ENCODE results near the gene NYNRIN. TPM values are rescaled to one million over a fixed set of nuclear protein-coding genes. Genes with fewer than 3 reads are reported as not detected.

NYNRIN gene
- total RNA-seq, 1 donor from 2014 or later: 10.4 TPM

DNA sequence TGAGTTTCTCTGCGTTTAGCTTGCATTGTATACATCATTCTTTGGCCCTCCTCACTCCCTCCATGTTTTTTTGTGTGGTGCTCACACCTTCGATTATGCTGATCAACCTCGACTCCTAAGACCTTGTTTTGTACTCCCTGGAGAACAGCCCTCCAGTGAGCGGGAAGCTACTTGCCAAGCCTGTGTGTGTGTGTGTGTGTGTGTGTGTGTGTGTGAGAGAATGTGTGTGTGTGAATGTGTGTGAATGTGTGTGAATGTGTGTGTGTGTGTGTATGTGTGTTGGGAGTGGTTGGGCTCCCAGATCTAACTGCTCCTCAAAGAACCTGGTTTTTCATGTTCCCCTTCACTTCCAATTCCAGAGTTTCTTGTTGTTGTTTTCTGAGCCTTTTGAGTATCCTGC lies 6.0 kb downstream of the NYNRIN start:
- Mint-ChIP-seq H3K36me3 (ENCODE audit: low read depth) (no peaks in the 10 kb centered on the region), H3K9me3 (no peaks in the 10 kb centered on the region), H3K4me3 (no peak overlapping the region), H3K27ac (ENCODE audit: unreplicated experiment) (no peak overlapping the region), H3K4me1 (peaks cover 5% of the 10 kb centered on the region), H3K27me3 (ENCODE audit: low read depth) (no peaks in the 10 kb centered on the region)
- no peak for DNase-seq (ENCODE audit: low read depth, low spot score)
- no peak for TF ChIP-seq CTCF (conservative IDR thresholded peaks at IDR 0.05)

DNA sequence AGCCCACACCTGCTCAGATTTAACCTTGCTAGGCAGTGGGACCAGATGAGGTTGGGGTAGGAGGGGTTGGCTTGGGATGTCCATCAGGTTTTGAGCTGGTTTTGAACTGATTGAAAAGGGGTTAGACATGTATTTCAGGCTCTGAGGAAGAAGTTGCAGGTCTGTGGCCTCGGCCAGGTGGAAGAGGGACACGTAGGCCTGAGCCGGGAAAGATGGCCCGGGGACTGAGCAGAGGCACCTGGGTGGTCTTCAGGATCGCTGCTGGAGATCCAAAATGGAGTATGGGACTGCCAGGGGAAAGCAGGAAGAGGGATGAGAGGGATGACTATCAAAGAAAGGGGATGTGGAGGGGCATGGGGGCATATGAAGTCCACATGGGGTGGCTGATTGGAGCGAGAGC lies 7.6 kb downstream of the NYNRIN start:
- peaks cover 2% of the 10 kb centered on the region for H3K4me1 Mint-ChIP-seq

GRCh38 chr14:24407608-24408325 lies 9.0 kb downstream of the NYNRIN start:
- Mint-ChIP-seq H3K27me3 (ENCODE audit: low read depth) (no peaks in the 10 kb centered on the region), H3K27ac (ENCODE audit: unreplicated experiment) (no peak overlapping the region), H3K36me3 (ENCODE audit: low read depth) (no peaks in the 10 kb centered on the region), H3K4me1 (no peaks in the 10 kb centered on the region), H3K9me3 (no peaks in the 10 kb centered on the region), H3K4me3 (no peak overlapping the region)
- no peak for DNase-seq (ENCODE audit: low read depth, low spot score)
- no peak for TF ChIP-seq CTCF (conservative IDR thresholded peaks at IDR 0.05)

More for the DNA sequence above, 7.6 kb downstream of the NYNRIN start:
- Mint-ChIP-seq H3K36me3 (ENCODE audit: low read depth) (no peaks in the 10 kb centered on the region), H3K4me3 (no peak overlapping the region), H3K27me3 (ENCODE audit: low read depth) (no peaks in the 10 kb centered on the region), H3K9me3 (no peaks in the 10 kb centered on the region), H3K27ac (ENCODE audit: unreplicated experiment) (no peak overlapping the region)
- no peak for DNase-seq (ENCODE audit: low read depth, low spot score)
- no peak for TF ChIP-seq CTCF (conservative IDR thresholded peaks at IDR 0.05)

DNA sequence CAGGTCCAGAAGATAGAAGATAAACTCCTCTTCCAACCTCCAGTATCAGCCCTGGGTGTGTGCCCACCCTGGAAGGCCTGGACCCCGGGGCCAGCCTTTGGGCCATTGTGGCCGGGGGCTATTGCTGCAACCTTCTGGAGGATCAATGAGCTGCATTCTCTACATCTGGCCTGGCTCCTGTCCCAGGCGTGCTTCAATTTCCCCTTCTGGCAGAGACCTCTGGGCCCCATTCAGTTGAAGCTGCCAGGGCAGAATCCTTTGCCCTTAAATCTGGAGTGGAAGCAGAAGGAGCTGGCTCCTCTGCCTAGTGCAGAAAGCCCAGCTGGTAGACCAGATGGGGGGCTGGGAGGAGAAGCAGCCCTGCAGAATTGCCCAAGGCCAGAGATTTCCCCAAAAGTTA lies 10.0 kb downstream of the NYNRIN start:
- TF ChIP-seq CTCF (conservative IDR thresholded peaks at IDR 0.05): no peak
- Mint-ChIP-seq H3K4me1 (no peaks in the 10 kb centered on the region), H3K27me3 (ENCODE audit: low read depth) (no peaks in the 10 kb centered on the region), H3K9me3 (no peaks in the 10 kb centered on the region), H3K4me3 (no peak overlapping the region), H3K36me3 (ENCODE audit: low read depth) (no peaks in the 10 kb centered on the region), H3K27ac (ENCODE audit: unreplicated experiment) (no peak overlapping the region)
- DNase-seq (ENCODE audit: low read depth, low spot score): no peak

GRCh38 chr14:24409192-24409591 lies 10.4 kb downstream of the NYNRIN start:
- Mint-ChIP-seq H3K27ac (ENCODE audit: unreplicated experiment) (no peak overlapping the region), H3K9me3 (no peaks in the 10 kb centered on the region), H3K4me3 (no peak overlapping the region), H3K27me3 (ENCODE audit: low read depth) (no peaks in the 10 kb centered on the region), H3K4me1 (no peaks in the 10 kb centered on the region), H3K36me3 (ENCODE audit: low read depth) (no peaks in the 10 kb centered on the region)
- no peak for TF ChIP-seq CTCF (conservative IDR thresholded peaks at IDR 0.05)
- DNase-seq (ENCODE audit: low read depth, low spot score): no peak
